ENCODE measurements around the gene TNFAIP8L2. TPM values are rescaled to one million over a fixed set of nuclear protein-coding genes. Genes with fewer than 3 reads are reported as not detected.

Gene TNFAIP8L2
- total RNA-seq, 1 experiment from 2014 or later, result 0.15 TPM

- H3K4me3 Mint-ChIP-seq, result peak overlapping the region; percentile 93
- H3K27me3 Mint-ChIP-seq (ENCODE audit: low read depth), result peaks cover 40% of the 10 kb centered on the region
- ChIA-PET POLR2A (interaction anchor here (0.7 to 2.5 kb wide), 3 partner anchors 8 to 13 kb away, joined by 3 to 11 read pairs (median 4); no protein-coding TSS in a partner anchor), CTCF (interaction anchor here (1.0 to 4.5 kb wide), 8 partner anchors 9 to 96 kb away, joined by 3 to 63 read pairs (median 24); partner anchors contain the start of genes C1orf56, GABPB2, LYSMD1 and TNFAIP8L2)
- H3K9me3 Mint-ChIP-seq, result no peaks in the 10 kb centered on the region
- no peaks in the 10 kb centered on the region for H3K36me3 Mint-ChIP-seq
- ATAC-seq (no peak), DNase-seq (ENCODE audit: low spot score) (no peak)
- H3K4me1 Mint-ChIP-seq, result peaks cover 38% of the 10 kb centered on the region
- TF ChIP-seq EMX1 (CRISPR knock-in tag; IDR thresholded peaks at IDR 0.05), result no peak
- no peak for TF ChIP-seq ZNF232 (CRISPR knock-in tag; IDR thresholded peaks at IDR 0.05)
- no peak for TF ChIP-seq GTF2I (CRISPR knock-in tag; conservative IDR thresholded peaks at IDR 0.05)
- TF ChIP-seq ZNF317 (CRISPR knock-in tag; IDR thresholded peaks at IDR 0.05; ENCODE audit: borderline replicate concordance, low read depth), result no peak
- TF ChIP-seq PRRX2 (CRISPR knock-in tag; IDR thresholded peaks at IDR 0.05), result no peak
- TF ChIP-seq NR2C2 (CRISPR knock-in tag; IDR thresholded peaks at IDR 0.05), result no peak
- no peak for TF ChIP-seq CBFB (CRISPR knock-in tag; IDR thresholded peaks at IDR 0.05; ENCODE audit: low read depth)
- TF ChIP-seq FOXP4 (CRISPR knock-in tag; IDR thresholded peaks at IDR 0.05), result no peak
- TF ChIP-seq SMAD3 (CRISPR knock-in tag; IDR thresholded peaks at IDR 0.05; ENCODE audit: borderline replicate concordance), result no peak
- no peak for TF ChIP-seq PREB (CRISPR knock-in tag; IDR thresholded peaks at IDR 0.05; ENCODE audit: borderline replicate concordance)
- TF ChIP-seq ARID4B (CRISPR knock-in tag; IDR thresholded peaks at IDR 0.05; ENCODE audit: borderline replicate concordance), result no peak
- TF ChIP-seq TEAD4 (CRISPR knock-in tag; IDR thresholded peaks at IDR 0.05), result no peak
- no peak for TF ChIP-seq CTCF (IDR thresholded peaks at IDR 0.05)
- no peak for TF ChIP-seq ATF6 (CRISPR knock-in tag; IDR thresholded peaks at IDR 0.05)
- no peak for TF ChIP-seq STAT6 (CRISPR knock-in tag; conservative IDR thresholded peaks at IDR 0.05; ENCODE audit: low read depth)
- TF ChIP-seq E2F5 (CRISPR knock-in tag; IDR thresholded peaks at IDR 0.05), result no peak
- peak overlapping the region; percentile 45; the same call in 1 of the 2 replicates for H3K27ac Mint-ChIP-seq
These were observed 12.5 kb upstream of the TNFAIP8L2 start for GRCh38 chr1:151143986-151144385.

Data from WTC11 (cell line).